ENCODE results near the gene MRPL52. TPM values are rescaled to one million over a fixed set of nuclear protein-coding genes. Genes with fewer than 3 reads are reported as not detected.

Gene MRPL52
- total and polyA plus RNA-seq, 2 of the 13 experiments (the other 11 are each of a cell fraction or from before 2014, with no cell fraction given), result 118 to 329 TPM

GRCh38 chr14:22839159-22839779, 9.6 kb downstream of the MRPL52 start (continued):
- TF ChIP-seq NAIF1 (CRISPR knock-in tag; IDR thresholded peaks at IDR 0.05; ENCODE audit: borderline replicate concordance) (no peak), PATZ1 (CRISPR knock-in tag; IDR thresholded peaks at IDR 0.05) (0 out of 2 replicates have a peak, but pooled peaks have one; percentile 23), RARG (CRISPR knock-in tag; IDR thresholded peaks at IDR 0.05; ENCODE audit: low read depth) (no peak), SNAPC4 (CRISPR knock-in tag; IDR thresholded peaks at IDR 0.05) (no peak), KDM1A (CRISPR knock-in tag; IDR thresholded peaks at IDR 0.05) (no peak), FOXC1 (CRISPR knock-in tag; IDR thresholded peaks at IDR 0.05; ENCODE audit: borderline replicate concordance) (no peak), GZF1 (CRISPR knock-in tag; IDR thresholded peaks at IDR 0.05) (no peak), KDM6A (CRISPR knock-in tag; IDR thresholded peaks at IDR 0.05; ENCODE audit: low read depth) (no peak), NR1H2 (CRISPR knock-in tag; IDR thresholded peaks at IDR 0.05; ENCODE audit: borderline replicate concordance, low read depth) (no peak), ZNF432 (CRISPR knock-in tag; IDR thresholded peaks at IDR 0.05; ENCODE audit: borderline replicate concordance) (0 out of 2 replicates have a peak, but pooled peaks have one; percentile 74), SKI (IDR thresholded peaks at IDR 0.05; ENCODE audit: partially characterized antibody) (no peak), BRF2 (CRISPR knock-in tag; IDR thresholded peaks at IDR 0.05) (no peak), ASH2L (IDR thresholded peaks at IDR 0.05; ENCODE audit: insufficient read length, low read depth, low read length) (no peak), SNAPC5 (CRISPR knock-in tag; IDR thresholded peaks at IDR 0.05; ENCODE audit: borderline replicate concordance) (no peak), ZNF510 (CRISPR knock-in tag; IDR thresholded peaks at IDR 0.05; ENCODE audit: low read depth) (no peak), ZBTB26 (CRISPR knock-in tag; IDR thresholded peaks at IDR 0.05; ENCODE audit: borderline replicate concordance) (no peak), ZBTB7A (CRISPR knock-in tag; IDR thresholded peaks at IDR 0.05) (no peak), GABPA (IDR thresholded peaks at IDR 0.05; ENCODE audit: low read depth, low read length) (no peak), GABPA (CRISPR knock-in tag; IDR thresholded peaks at IDR 0.05; ENCODE audit: low read depth) (no peak), HOXA7 (CRISPR knock-in tag; IDR thresholded peaks at IDR 0.05) (no peak), ZNF883 (CRISPR knock-in tag; IDR thresholded peaks at IDR 0.05; ENCODE audit: not compliant biosample characterization) (peak; percentile 53)

Data from HepG2 (cell line).